Erythroblast (primary cell): Measurements from ENCODE around the gene ARHGEF6.

Source experiments
- GATA1 ChIP-seq: IDR thresholded peaks from 2 replicates; pipeline ENCODE4 v1.6.1; 2011; ENCODE audit warnings: low read depth, mild to moderate bottlenecking, control low read depth, low read length, moderate library complexity
- POLR2A ChIP-seq: IDR thresholded peaks from 2 replicates; pipeline ENCODE4 v1.6.1; 2011; ENCODE audit warnings: mild to moderate bottlenecking, low read length

- TF ChIP-seq POLR2A (no peak), GATA1 (no peak)
Measured at GRCh38 chrX:136643243-136643642, 137.5 kb downstream of the ARHGEF6 start.
